Transverse colon (tissue), 3 donors: ENCODE data around the gene PRR5L.

Experiments used
- EP300 ChIP-seq: sonication (generic); formaldehyde crosslinking; IDR thresholded peaks from one replicate; pipeline ENCODE4 v1.6.1; 2017; ENCODE audit warnings: antibody characterized with exemption, low read depth
- POLR2A ChIP-seq: fragments of 450-650 bp; IDR thresholded peaks from one replicate; pipeline ENCODE4 v1.6.1; 2016; ENCODE audit warnings: antibody characterized with exemption, mild to moderate bottlenecking, moderate library complexity
- TF ChIP-seq, protein P1 (sequence below), 5 experiments: fragments of 200-600 bp in 3 of 5; fragments of 450-650 bp in 2 of 5; sonication (generic) in 3 of 5; IDR thresholded peaks; 1 replicate in 2 of 5; 2 replicates in 3 of 5; pipeline ENCODE4 v1.5.1; 2016 to 2017; ENCODE audit warnings: antibody characterized with exemption in 5 of 5, inconsistent platforms in 3 of 5, mild to moderate bottlenecking in 2 of 5, moderate library complexity in 1 of 5

DNA sequence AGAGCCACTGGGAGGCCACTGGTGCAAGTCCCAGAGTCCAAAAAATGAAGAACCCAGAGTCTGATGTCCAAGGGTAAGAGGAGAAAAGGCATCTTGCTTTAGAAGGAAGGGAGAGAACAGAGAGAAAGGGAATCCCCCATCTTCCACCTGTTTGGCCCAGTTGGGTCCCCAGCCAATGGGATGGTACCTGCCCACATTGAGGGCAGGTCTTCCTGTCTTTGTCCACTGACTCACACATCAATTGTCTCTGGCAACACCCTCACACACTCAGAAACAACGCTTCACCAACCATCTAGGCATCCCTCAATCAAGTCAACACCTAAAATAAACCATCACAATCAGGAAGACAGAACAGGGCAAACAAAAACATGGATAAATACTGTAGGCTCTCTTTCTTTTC lies 13.2 kb upstream of the PRR5L start:
- TF ChIP-seq, protein P1, sequence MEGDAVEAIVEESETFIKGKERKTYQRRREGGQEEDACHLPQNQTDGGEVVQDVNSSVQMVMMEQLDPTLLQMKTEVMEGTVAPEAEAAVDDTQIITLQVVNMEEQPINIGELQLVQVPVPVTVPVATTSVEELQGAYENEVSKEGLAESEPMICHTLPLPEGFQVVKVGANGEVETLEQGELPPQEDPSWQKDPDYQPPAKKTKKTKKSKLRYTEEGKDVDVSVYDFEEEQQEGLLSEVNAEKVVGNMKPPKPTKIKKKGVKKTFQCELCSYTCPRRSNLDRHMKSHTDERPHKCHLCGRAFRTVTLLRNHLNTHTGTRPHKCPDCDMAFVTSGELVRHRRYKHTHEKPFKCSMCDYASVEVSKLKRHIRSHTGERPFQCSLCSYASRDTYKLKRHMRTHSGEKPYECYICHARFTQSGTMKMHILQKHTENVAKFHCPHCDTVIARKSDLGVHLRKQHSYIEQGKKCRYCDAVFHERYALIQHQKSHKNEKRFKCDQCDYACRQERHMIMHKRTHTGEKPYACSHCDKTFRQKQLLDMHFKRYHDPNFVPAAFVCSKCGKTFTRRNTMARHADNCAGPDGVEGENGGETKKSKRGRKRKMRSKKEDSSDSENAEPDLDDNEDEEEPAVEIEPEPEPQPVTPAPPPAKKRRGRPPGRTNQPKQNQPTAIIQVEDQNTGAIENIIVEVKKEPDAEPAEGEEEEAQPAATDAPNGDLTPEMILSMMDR (IDR thresholded peaks at IDR 0.05) = no peak
- no peak for TF ChIP-seq EP300
- no peak for TF ChIP-seq POLR2A
